SU-DHL-6 (cell line): Measurements from ENCODE around the gene MAPK8.

ENCODE experiments used
- H2AFZ ChIP-seq: fragments of 200-600 bp; sonication (generic); 2 replicates; pipeline ENCODE4 v1.6.1; 2014; ENCODE audit warnings: low read depth, mild to moderate bottlenecking, moderate library complexity, mixed read lengths, antibody characterized with exemption, low read length; ENCODE audit not compliant: severe bottlenecking
- H3F3A ChIP-seq: fragments of 200-600 bp; shearing (Covaris generic); 2 replicates; pipeline ENCODE4 v1.6.0; 2016; ENCODE audit warnings: antibody characterized with exemption, mild to moderate bottlenecking; ENCODE audit not compliant: insufficient read depth
- H3K27ac ChIP-seq: fragments of 200-600 bp; sonication (generic); 2 replicates; pipeline ENCODE4 v1.5.1; 2016; ENCODE audit warnings: low read depth, mild to moderate bottlenecking, low read length, moderate library complexity, mixed read lengths
- H3K27me3 ChIP-seq: fragments of 200-600 bp; sonication (generic), shearing (Covaris generic); 2 replicates; pipeline ENCODE4 v1.6.0; 2014; ENCODE audit warnings: mild to moderate bottlenecking, low read length
- H3K36me3 ChIP-seq: fragments of 200-600 bp; sonication (generic); 2 replicates; pipeline ENCODE4 v1.6.1; 2014; ENCODE audit warnings: mild to moderate bottlenecking, low read length, mixed read lengths
- H3K4me2 ChIP-seq: fragments of 300-600, 200-600 bp; shearing (Covaris generic), sonication (generic); 2 replicates; pipeline ENCODE4 v1.6.0; 2014; ENCODE audit warnings: low read length, low read depth, mild to moderate bottlenecking; ENCODE audit not compliant: poor library complexity, severe bottlenecking
- H3K4me3 ChIP-seq: fragments of 200-600 bp; sonication (generic); 2 replicates; pipeline ENCODE4 v1.5.1; 2014; ENCODE audit warnings: antibody characterized with exemption, low read length, mild to moderate bottlenecking, mixed read lengths; ENCODE audit not compliant: insufficient read depth, poor library complexity, severe bottlenecking
- H3K79me2 ChIP-seq: fragments of 200-600 bp; sonication (generic); 2 replicates; pipeline ENCODE4 v1.6.1; 2014; ENCODE audit warnings: mild to moderate bottlenecking, low read length, moderate library complexity; ENCODE audit not compliant: insufficient read depth
- H3K9ac ChIP-seq: fragments of 200-600 bp; sonication (generic); 2 replicates; pipeline ENCODE4 v1.7.0; 2014; ENCODE audit warnings: mild to moderate bottlenecking, low read length
- H3K9me2 ChIP-seq: fragments of 200-600 bp; sonication (generic); replicated peaks from 2 replicates; pipeline ENCODE4 v1.6.1; 2014; ENCODE audit warnings: low read length; ENCODE audit not compliant: insufficient read depth
- H3K9me3 ChIP-seq: fragments of 200-600 bp; sonication (generic); 2 replicates; pipeline ENCODE4 v1.6.1; 2014; ENCODE audit warnings: low read length, mixed read lengths; ENCODE audit not compliant: insufficient read depth
- H4K20me1 ChIP-seq: fragments of 200-600 bp; sonication (generic); 2 replicates; pipeline ENCODE4 v1.6.1; 2014; ENCODE audit warnings: low read depth, mild to moderate bottlenecking, antibody characterized with exemption, low read length, moderate library complexity, mixed read lengths
- EZH2phosphoT487 ChIP-seq: fragments of 200-600 bp; sonication (generic), shearing (Covaris generic); conservative IDR thresholded peaks from 2 replicates; pipeline ENCODE4 v1.6.1; 2018; ENCODE audit warnings: mild to moderate bottlenecking, antibody characterized with exemption, low read length, moderate library complexity, mixed read lengths
- TF ChIP-seq, protein P1 (sequence below): fragments of 200-600 bp; sonication (generic); IDR thresholded peaks from one replicate; pipeline ENCODE4 v1.5.1; 2017; ENCODE audit warnings: antibody characterized with exemption, mild to moderate bottlenecking, low read length, moderate library complexity; ENCODE audit not compliant: insufficient read depth, poor library complexity, severe bottlenecking

Gene MAPK8

GRCh38 chr10:48290286-48290685 is 16.2 kb upstream of the MAPK8 start:
- Histone ChIP-seq H3K4me3 (no peak overlapping the region), H3K79me2 (no peaks in the 10 kb centered on the region), H3K27ac (no peak overlapping the region), H3K4me2 (no peak overlapping the region), H3K9me2 (no peaks in the 10 kb centered on the region), H3K9ac (no peak overlapping the region), H3K27me3 (no peaks in the 10 kb centered on the region), H3K36me3 (no peaks in the 10 kb centered on the region), H3K9me3 (no peaks in the 10 kb centered on the region), H4K20me1 (no peaks in the 10 kb centered on the region), H3F3A (no peaks in the 10 kb centered on the region), H2AFZ (no peak overlapping the region)
- TF ChIP-seq EZH2phosphoT487: no peak
- TF ChIP-seq, protein P1, sequence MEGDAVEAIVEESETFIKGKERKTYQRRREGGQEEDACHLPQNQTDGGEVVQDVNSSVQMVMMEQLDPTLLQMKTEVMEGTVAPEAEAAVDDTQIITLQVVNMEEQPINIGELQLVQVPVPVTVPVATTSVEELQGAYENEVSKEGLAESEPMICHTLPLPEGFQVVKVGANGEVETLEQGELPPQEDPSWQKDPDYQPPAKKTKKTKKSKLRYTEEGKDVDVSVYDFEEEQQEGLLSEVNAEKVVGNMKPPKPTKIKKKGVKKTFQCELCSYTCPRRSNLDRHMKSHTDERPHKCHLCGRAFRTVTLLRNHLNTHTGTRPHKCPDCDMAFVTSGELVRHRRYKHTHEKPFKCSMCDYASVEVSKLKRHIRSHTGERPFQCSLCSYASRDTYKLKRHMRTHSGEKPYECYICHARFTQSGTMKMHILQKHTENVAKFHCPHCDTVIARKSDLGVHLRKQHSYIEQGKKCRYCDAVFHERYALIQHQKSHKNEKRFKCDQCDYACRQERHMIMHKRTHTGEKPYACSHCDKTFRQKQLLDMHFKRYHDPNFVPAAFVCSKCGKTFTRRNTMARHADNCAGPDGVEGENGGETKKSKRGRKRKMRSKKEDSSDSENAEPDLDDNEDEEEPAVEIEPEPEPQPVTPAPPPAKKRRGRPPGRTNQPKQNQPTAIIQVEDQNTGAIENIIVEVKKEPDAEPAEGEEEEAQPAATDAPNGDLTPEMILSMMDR: no peak

GRCh38 chr10:48291190-48291589 is 15.3 kb upstream of the MAPK8 start:
- Histone ChIP-seq H3K4me2 (no peak overlapping the region), H3K36me3 (no peaks in the 10 kb centered on the region), H3K79me2 (no peaks in the 10 kb centered on the region), H3K9ac (no peak overlapping the region), H2AFZ (no peak overlapping the region), H4K20me1 (no peaks in the 10 kb centered on the region), H3K9me2 (no peaks in the 10 kb centered on the region), H3K9me3 (no peaks in the 10 kb centered on the region), H3F3A (no peaks in the 10 kb centered on the region), H3K27me3 (no peaks in the 10 kb centered on the region), H3K4me3 (no peak overlapping the region), H3K27ac (no peak overlapping the region)
- no peak for TF ChIP-seq EZH2phosphoT487
- TF ChIP-seq, protein P1: no peak

- Histone ChIP-seq H3K4me3 (no peak overlapping the region), H3K36me3 (no peaks in the 10 kb centered on the region), H3K9ac (no peak overlapping the region), H3K79me2 (no peaks in the 10 kb centered on the region), H3K9me3 (no peaks in the 10 kb centered on the region), H3K9me2 (no peaks in the 10 kb centered on the region), H3K27ac (no peak overlapping the region), H3K4me2 (no peak overlapping the region), H2AFZ (no peak overlapping the region), H4K20me1 (no peaks in the 10 kb centered on the region), H3F3A (no peaks in the 10 kb centered on the region), H3K27me3 (no peaks in the 10 kb centered on the region)
- TF ChIP-seq EZH2phosphoT487: no peak
Observed at GRCh38 chr10:48292616-48293015, 13.9 kb upstream of the MAPK8 start.

DNA sequence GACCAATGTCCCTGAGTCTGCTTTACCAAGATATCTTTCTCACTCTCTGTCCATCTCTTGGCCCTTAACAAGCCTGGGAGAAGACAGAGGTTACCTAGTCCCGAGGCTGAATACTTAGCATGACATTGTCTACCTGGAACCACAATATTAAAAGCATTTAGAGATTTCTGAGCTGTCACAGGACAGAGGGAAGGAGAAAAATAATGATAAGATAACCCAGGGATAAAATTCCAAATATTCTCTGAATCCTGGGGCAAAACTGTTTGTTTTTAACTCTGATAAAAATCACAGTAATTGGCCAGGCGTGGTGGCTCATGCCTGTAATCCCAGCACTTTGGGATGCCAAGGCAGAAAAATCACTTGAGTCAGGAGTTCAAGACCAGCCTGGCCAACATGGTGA is 12.0 kb upstream of the MAPK8 start:
- Histone ChIP-seq H3K4me3 (no peak overlapping the region), H3K27ac (no peak overlapping the region), H3K9ac (no peak overlapping the region), H3K9me2 (no peaks in the 10 kb centered on the region), H3K4me2 (no peak overlapping the region), H3K36me3 (no peaks in the 10 kb centered on the region), H3K27me3 (no peaks in the 10 kb centered on the region), H2AFZ (no peak overlapping the region), H3K9me3 (no peaks in the 10 kb centered on the region), H3K79me2 (no peaks in the 10 kb centered on the region), H4K20me1 (no peaks in the 10 kb centered on the region), H3F3A (no peaks in the 10 kb centered on the region)
- TF ChIP-seq, protein P1: no peak
- no peak for TF ChIP-seq EZH2phosphoT487
